ENCODE results near the gene OTUD6A. TPM values are rescaled to one million over a fixed set of nuclear protein-coding genes. Genes with fewer than 3 reads are reported as not detected.

OTUD6A gene
- total and polyA plus RNA-seq, 5 donors from 2014 or later: not detected

DNA sequence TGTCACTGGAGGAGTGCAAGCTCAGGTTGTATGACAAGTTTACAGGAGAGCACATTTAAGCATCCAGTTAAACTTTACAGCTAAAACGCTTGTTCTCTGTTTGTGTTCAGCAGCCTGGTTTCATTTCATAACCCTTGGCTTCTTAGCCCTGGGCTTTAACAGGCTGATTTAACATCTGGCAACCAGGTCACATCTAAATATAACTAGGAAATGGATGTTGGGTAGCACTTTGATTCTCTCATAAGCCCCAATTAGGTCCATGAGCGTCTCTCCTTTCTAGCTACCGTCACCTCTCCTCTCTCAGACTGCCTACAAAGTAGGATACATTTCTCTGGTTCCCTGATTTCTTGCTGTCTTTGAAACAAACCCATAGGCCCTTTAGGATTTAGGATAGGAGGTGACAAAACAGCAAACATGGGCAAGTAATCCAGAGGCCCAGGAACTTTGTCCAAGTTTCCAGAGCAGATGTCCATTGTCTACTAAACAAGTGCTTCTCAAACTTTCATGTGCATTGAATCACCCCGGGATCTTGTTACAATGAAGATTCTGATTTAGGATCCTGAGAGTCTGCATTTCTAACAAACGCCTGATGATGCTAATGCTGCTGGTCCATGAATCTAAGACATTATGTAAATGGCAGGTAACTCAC, 22.5 kb downstream of the OTUD6A start:
- Histone ChIP-seq H3K4me1 (ENCODE audit: control insufficient read depth, insufficient read depth, low read length, poor library complexity, severe bottlenecking) (no peaks in the 10 kb centered on the region), H3K27ac (ENCODE audit: insufficient read depth, low read length, poor library complexity, severe bottlenecking) (no peak overlapping the region), H3K27me3 (ENCODE audit: control insufficient read depth, insufficient read depth, low read length) (no peaks in the 10 kb centered on the region), H3K4me3 (ENCODE audit: low read depth, low read length) (no peak overlapping the region), H3K36me3 (ENCODE audit: control insufficient read depth, insufficient read depth, low read length) (no peaks in the 10 kb centered on the region), H3K9me3 (ENCODE audit: control insufficient read depth in 2 of 2, low read length in 2 of 2) (no peaks in the 10 kb centered on the region)
- Mint-ChIP-seq H3K27ac (no peak overlapping the region), H3K36me3 (no peaks in the 10 kb centered on the region), H3K9me3 (peaks cover 0 to 1% (median 0%) of the 10 kb centered on the region in 7 donors), H3K4me3 (no peak overlapping the region), H3K27me3 (peaks cover 8% of the 10 kb centered on the region), H3K4me1 (no peaks in the 10 kb centered on the region)
- no peak for DNase-seq
- no peak for ATAC-seq (ENCODE audit: low read depth in 2 of 2)

GRCh38 chrX:70087857-70088630, 25.8 kb downstream of the OTUD6A start:
- Histone ChIP-seq H3K27ac (ENCODE audit: insufficient read depth, low read length, poor library complexity, severe bottlenecking) (no peak overlapping the region), H3K27me3 (ENCODE audit: control insufficient read depth, insufficient read depth, low read length) (no peaks in the 10 kb centered on the region), H3K36me3 (ENCODE audit: control insufficient read depth, insufficient read depth, low read length) (no peaks in the 10 kb centered on the region), H3K4me3 (ENCODE audit: low read depth, low read length) (no peak overlapping the region), H3K9me3 (ENCODE audit: control insufficient read depth in 2 of 2, low read length in 2 of 2) (no peaks in the 10 kb centered on the region), H3K4me1 (ENCODE audit: control insufficient read depth, insufficient read depth, low read length, poor library complexity, severe bottlenecking) (no peaks in the 10 kb centered on the region)
- no peak overlapping the region for H3K27ac Mint-ChIP-seq
- H3K4me3 Mint-ChIP-seq: no peak overlapping the region
- DNase-seq (no peak), ATAC-seq (ENCODE audit: low read depth in 2 of 2) (no peak)
- no peaks in the 10 kb centered on the region for H3K4me1 Mint-ChIP-seq
- peaks cover 0 to 1% (median 0%) of the 10 kb centered on the region in 7 donors for H3K9me3 Mint-ChIP-seq
- peaks cover 7% of the 10 kb centered on the region for H3K27me3 Mint-ChIP-seq
- no peaks in the 10 kb centered on the region for H3K36me3 Mint-ChIP-seq

- no peak overlapping the region for H3K27ac Mint-ChIP-seq
- Histone ChIP-seq H3K36me3 (ENCODE audit: control insufficient read depth, insufficient read depth, low read length) (no peaks in the 10 kb centered on the region), H3K27me3 (ENCODE audit: control insufficient read depth, insufficient read depth, low read length) (no peaks in the 10 kb centered on the region), H3K4me3 (ENCODE audit: low read depth, low read length) (no peak overlapping the region), H3K4me1 (ENCODE audit: control insufficient read depth, insufficient read depth, low read length, poor library complexity, severe bottlenecking) (no peaks in the 10 kb centered on the region), H3K27ac (ENCODE audit: insufficient read depth, low read length, poor library complexity, severe bottlenecking) (no peak overlapping the region), H3K9me3 (ENCODE audit: control insufficient read depth in 2 of 2, low read length in 2 of 2) (no peaks in the 10 kb centered on the region)
- peaks cover 0 to 1% (median 0%) of the 10 kb centered on the region in 7 donors for H3K9me3 Mint-ChIP-seq
- H3K4me3 Mint-ChIP-seq: no peak overlapping the region
- DNase-seq (no peak), ATAC-seq (ENCODE audit: low read depth in 2 of 2) (no peak)
- H3K36me3 Mint-ChIP-seq: no peaks in the 10 kb centered on the region
- H3K4me1 Mint-ChIP-seq: no peaks in the 10 kb centered on the region
- H3K27me3 Mint-ChIP-seq: peaks cover 7% of the 10 kb centered on the region
Observed at GRCh38 chrX:70088751-70089150, 26.5 kb downstream of the OTUD6A start.

- DNase-seq: no peak
- peaks cover 0 to 1% (median 0%) of the 10 kb centered on the region in 7 donors for H3K9me3 Mint-ChIP-seq
- H3K4me1 Mint-ChIP-seq: no peaks in the 10 kb centered on the region
- Histone ChIP-seq H3K27ac (ENCODE audit: insufficient read depth, low read length, poor library complexity, severe bottlenecking) (no peak overlapping the region), H3K4me1 (ENCODE audit: control insufficient read depth, insufficient read depth, low read length, poor library complexity, severe bottlenecking) (no peaks in the 10 kb centered on the region), H3K9me3 (ENCODE audit: control insufficient read depth in 2 of 2, low read length in 2 of 2) (no peaks in the 10 kb centered on the region), H3K4me3 (ENCODE audit: low read depth, low read length) (no peak overlapping the region), H3K27me3 (ENCODE audit: control insufficient read depth, insufficient read depth, low read length) (no peaks in the 10 kb centered on the region), H3K36me3 (ENCODE audit: control insufficient read depth, insufficient read depth, low read length) (no peaks in the 10 kb centered on the region)
- no peak overlapping the region for H3K27ac Mint-ChIP-seq
- no peak overlapping the region for H3K4me3 Mint-ChIP-seq
- no peaks in the 10 kb centered on the region for H3K36me3 Mint-ChIP-seq
- H3K27me3 Mint-ChIP-seq: peaks cover 7% of the 10 kb centered on the region
- ATAC-seq (ENCODE audit: low read depth in 2 of 2): no peak
Observed at GRCh38 chrX:70089604-70090297, 27.5 kb downstream of the OTUD6A start.

GRCh38 chrX:70092247-70092646, 30.0 kb downstream of the OTUD6A start:
- H3K4me3 ChIP-seq (ENCODE audit: low read depth, low read length): no peak overlapping the region
- Mint-ChIP-seq H3K4me3 (no peak overlapping the region), H3K9me3 (no peaks in the 10 kb centered on the region), H3K27ac (no peak overlapping the region), H3K36me3 (no peaks in the 10 kb centered on the region), H3K27me3 (peaks cover 7% of the 10 kb centered on the region), H3K4me1 (no peaks in the 10 kb centered on the region)
- no peaks in the 10 kb centered on the region for H3K36me3 ChIP-seq (ENCODE audit: control insufficient read depth, insufficient read depth, low read length)
- ATAC-seq (ENCODE audit: low read depth in 2 of 2): no peak
- H3K9me3 ChIP-seq (ENCODE audit: control insufficient read depth in 2 of 2, low read length in 2 of 2): no peaks in the 10 kb centered on the region
- H3K27me3 ChIP-seq (ENCODE audit: control insufficient read depth, insufficient read depth, low read length): no peaks in the 10 kb centered on the region
- DNase-seq: no peak
- no peak overlapping the region for H3K27ac ChIP-seq (ENCODE audit: insufficient read depth, low read length, poor library complexity, severe bottlenecking)
- no peaks in the 10 kb centered on the region for H3K4me1 ChIP-seq (ENCODE audit: control insufficient read depth, insufficient read depth, low read length, poor library complexity, severe bottlenecking)

DNA sequence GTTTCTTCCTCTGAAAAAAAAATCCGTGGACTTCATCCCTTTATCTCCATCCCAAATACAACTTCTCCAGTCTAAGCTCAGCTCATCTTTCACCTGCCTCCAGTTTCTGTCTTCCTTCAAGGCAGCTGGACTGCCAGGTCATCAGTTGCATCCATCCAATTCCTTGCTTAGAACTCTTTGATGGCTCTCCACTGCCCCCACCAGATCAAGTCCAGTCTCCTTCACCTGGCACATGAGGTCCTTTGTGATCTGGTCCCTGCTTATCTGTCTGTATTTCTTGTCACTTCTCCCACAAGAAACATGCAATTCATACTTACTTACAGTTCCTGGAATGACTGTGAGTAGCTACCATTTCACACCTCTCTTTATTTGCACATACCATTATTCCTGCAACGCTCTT, 33.8 kb downstream of the OTUD6A start:
- Histone ChIP-seq H3K27ac (ENCODE audit: insufficient read depth, low read length, poor library complexity, severe bottlenecking) (no peak overlapping the region), H3K9me3 (ENCODE audit: control insufficient read depth in 2 of 2, low read length in 2 of 2) (no peaks in the 10 kb centered on the region), H3K4me3 (ENCODE audit: low read depth, low read length) (no peak overlapping the region), H3K27me3 (ENCODE audit: control insufficient read depth, insufficient read depth, low read length) (no peaks in the 10 kb centered on the region), H3K36me3 (ENCODE audit: control insufficient read depth, insufficient read depth, low read length) (no peaks in the 10 kb centered on the region), H3K4me1 (ENCODE audit: control insufficient read depth, insufficient read depth, low read length, poor library complexity, severe bottlenecking) (no peaks in the 10 kb centered on the region)
- H3K27me3 Mint-ChIP-seq: peaks cover 13% of the 10 kb centered on the region
- H3K27ac Mint-ChIP-seq: no peak overlapping the region
- H3K9me3 Mint-ChIP-seq: peaks cover 0 to 2% (median 0%) of the 10 kb centered on the region in 7 donors
- DNase-seq (peak in 1 of 3 donors; percentile 6), ATAC-seq (ENCODE audit: low read depth in 2 of 2) (no peak)
- H3K4me3 Mint-ChIP-seq: no peak overlapping the region
- no peaks in the 10 kb centered on the region for H3K36me3 Mint-ChIP-seq
- no peaks in the 10 kb centered on the region for H3K4me1 Mint-ChIP-seq

DNA sequence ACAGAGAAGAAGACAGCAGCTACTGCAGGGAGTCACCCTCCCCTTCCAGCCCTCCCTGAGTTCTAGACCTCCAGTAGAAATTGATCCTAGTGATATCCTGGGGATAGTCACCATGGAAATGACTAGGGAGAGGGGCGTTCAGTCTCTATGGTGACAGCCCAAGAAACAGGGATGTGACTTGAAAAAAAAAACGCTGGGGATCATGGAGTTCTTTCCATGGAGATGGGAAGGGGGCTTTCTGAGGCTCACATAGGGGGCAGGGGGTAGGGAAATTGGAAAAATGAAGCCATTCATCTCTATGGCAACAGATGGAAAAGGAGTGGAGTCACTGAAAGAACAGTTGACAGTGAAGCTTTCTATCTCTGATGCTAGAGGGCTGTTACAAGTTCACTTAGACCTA, 43.0 kb downstream of the OTUD6A start:
- Mint-ChIP-seq H3K4me3 (no peak overlapping the region), H3K4me1 (no peaks in the 10 kb centered on the region), H3K9me3 (peaks cover 0 to 2% (median 0%) of the 10 kb centered on the region in 7 donors), H3K36me3 (no peaks in the 10 kb centered on the region), H3K27ac (no peak overlapping the region), H3K27me3 (no peaks in the 10 kb centered on the region)
- no peaks in the 10 kb centered on the region for H3K9me3 ChIP-seq (ENCODE audit: control insufficient read depth in 2 of 2, low read length in 2 of 2)
- DNase-seq (no peak), ATAC-seq (ENCODE audit: low read depth in 2 of 2) (no peak)
- H3K27ac ChIP-seq (ENCODE audit: insufficient read depth, low read length, poor library complexity, severe bottlenecking): no peak overlapping the region
- no peaks in the 10 kb centered on the region for H3K27me3 ChIP-seq (ENCODE audit: control insufficient read depth, insufficient read depth, low read length)
- no peaks in the 10 kb centered on the region for H3K36me3 ChIP-seq (ENCODE audit: control insufficient read depth, insufficient read depth, low read length)
- no peaks in the 10 kb centered on the region for H3K4me1 ChIP-seq (ENCODE audit: control insufficient read depth, insufficient read depth, low read length, poor library complexity, severe bottlenecking)
- H3K4me3 ChIP-seq (ENCODE audit: low read depth, low read length): no peak overlapping the region
